Fibroblast of the aortic adventitia (primary cell): ENCODE results near the gene CD300LB. TPM values are rescaled to one million over a fixed set of nuclear protein-coding genes. Genes with fewer than 3 reads are reported as not detected.
"Not testable (repeated sequence)": the region's sequence is repeated elsewhere in the genome, so short reads cannot be mapped to it uniquely, and the experiment has no call there.

Experiments used
- DNase-seq: peaks from one replicate; pipeline ENCODE4 v3.0.0-alpha.2; 2010; ENCODE audit warnings: low read depth
- H3K4me3 ChIP-seq: 2 replicates; pipeline ENCODE4 v1.5.1; 2011; ENCODE audit warnings: low read depth, mild to moderate bottlenecking, control low read depth, low read length, moderate library complexity
- total RNA-seq: library from RNA; depleted of rRNA; stranded (reverse); fragments of >200 nt; gene quantifications from 2 replicates; pipeline ENCODE4 v1.2.3, GENCODE V29; 2012; ENCODE audit warnings: low replicate concordance
- TF ChIP-seq, protein P1 (sequence below): IDR thresholded peaks from 2 replicates; pipeline ENCODE4 v1.5.1; 2011; ENCODE audit warnings: mild to moderate bottlenecking, low read length, control low read depth, inconsistent platforms; ENCODE audit not compliant: insufficient read depth

Gene CD300LB
- not detected in 2 replicates for total RNA-seq

DNA sequence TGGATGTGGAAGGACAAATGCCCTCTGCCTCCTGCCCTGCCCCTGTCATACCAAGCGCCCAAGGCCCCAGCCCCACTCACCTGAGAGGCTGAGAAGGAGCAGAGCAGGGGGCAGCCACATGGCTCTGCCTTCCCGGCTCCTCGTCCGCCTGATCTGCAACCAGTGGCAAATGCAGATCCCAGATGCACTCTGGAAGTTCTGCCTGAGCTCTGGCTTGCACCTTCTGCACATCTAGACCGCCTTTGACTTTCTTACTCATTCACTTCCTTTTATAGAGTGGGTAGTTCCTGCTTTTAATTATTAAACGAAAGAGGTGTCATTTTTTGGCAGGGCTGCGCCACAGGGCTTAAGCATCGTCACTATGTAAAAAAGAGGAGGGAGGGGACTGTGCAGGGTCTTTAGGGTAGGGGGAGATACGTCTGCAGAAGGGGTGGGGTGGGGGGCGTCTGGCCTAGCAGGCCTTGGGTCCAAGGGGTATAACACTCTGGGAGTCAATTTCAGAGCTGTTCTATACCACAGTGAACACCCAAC lies at the start of gene CD300LB:
TSS of gene CD300LB (minus strand) at position 245 of the 531 bp plus-strand sequence. CDS start at position 120, 125 bp downstream.
- no peak within 1 kb of the TSS for H3K4me3 ChIP-seq
- TF ChIP-seq, protein P1, sequence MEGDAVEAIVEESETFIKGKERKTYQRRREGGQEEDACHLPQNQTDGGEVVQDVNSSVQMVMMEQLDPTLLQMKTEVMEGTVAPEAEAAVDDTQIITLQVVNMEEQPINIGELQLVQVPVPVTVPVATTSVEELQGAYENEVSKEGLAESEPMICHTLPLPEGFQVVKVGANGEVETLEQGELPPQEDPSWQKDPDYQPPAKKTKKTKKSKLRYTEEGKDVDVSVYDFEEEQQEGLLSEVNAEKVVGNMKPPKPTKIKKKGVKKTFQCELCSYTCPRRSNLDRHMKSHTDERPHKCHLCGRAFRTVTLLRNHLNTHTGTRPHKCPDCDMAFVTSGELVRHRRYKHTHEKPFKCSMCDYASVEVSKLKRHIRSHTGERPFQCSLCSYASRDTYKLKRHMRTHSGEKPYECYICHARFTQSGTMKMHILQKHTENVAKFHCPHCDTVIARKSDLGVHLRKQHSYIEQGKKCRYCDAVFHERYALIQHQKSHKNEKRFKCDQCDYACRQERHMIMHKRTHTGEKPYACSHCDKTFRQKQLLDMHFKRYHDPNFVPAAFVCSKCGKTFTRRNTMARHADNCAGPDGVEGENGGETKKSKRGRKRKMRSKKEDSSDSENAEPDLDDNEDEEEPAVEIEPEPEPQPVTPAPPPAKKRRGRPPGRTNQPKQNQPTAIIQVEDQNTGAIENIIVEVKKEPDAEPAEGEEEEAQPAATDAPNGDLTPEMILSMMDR: no peak
- no peak for DNase-seq

DNA sequence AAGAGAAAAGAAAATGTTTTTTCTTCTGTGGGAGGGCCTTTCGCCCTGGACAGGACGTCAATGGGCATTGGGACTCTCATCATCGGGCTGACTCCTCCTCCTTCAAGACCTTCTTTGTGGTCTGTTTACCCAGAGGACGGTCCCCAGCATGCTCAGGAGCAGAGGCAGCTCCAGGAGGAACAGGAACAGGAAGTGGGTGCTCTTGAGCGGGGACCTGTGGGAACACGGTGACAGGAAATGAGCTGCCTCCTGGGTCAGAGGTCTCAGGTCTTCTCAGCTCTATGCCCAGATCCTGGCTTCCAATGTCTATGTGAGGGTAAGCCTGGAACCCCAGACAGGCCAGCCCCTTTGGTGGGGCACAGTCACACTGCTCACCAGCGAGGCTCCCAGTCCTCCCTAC lies 48.6 kb upstream of the CD300LB start:
- H3K4me3 ChIP-seq: no peak overlapping the region
- TF ChIP-seq, protein P1: no peak
- no peak for DNase-seq

DNA sequence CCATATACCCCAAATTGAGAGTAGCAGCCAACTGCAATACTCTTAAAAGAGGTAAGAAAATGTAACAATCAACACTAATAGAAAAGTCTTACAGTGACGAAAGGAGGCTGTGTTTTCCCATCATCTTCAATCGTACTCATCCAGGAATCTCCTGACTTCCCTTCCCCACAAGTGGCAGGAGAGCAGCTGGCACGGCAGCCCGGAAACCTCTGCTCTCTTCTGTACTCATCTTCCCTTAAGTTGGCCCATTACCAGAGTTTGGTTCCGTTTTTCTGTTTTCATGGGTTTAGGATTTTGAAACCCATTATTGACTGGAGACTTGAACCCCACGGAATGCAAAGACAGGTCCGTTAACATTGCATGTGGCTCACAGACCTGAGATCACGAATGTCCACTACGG lies 47.7 kb upstream of the CD300LB start:
- TF ChIP-seq, protein P1: no peak
- DNase-seq: no peak
- H3K4me3 ChIP-seq: no peak overlapping the region

DNA sequence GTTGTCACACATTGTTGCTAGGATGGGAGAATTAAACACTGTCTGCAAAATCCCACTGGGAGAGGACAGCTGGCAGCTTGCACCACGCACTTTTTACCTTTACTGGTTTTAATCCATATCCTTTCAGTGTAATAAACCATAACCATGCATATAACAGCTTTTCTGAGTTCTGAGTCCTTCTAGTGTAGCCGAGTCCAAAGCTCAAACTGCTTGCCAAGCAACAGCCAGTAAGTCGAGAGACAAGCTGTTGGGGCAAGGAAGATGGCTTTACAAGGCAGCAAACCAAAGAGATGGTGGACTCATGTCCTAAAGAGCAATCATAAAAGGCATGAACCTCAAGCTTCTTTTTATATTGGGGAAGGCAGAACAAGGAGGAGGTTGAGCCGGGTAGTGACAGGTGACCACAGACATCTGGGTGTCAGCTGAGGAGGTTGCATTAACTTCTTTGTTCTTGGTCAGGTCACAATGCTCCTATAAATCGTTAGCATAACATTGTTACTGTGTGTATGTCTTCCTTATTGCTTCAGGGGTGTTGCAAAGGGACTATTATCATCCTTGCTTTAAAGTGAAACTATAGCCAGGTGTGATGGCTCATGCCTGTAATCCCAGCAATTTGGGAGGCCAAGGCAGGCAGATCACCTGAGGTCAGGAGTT lies 43.3 kb upstream of the CD300LB start:
- TF ChIP-seq, protein P1: no peak

DNA sequence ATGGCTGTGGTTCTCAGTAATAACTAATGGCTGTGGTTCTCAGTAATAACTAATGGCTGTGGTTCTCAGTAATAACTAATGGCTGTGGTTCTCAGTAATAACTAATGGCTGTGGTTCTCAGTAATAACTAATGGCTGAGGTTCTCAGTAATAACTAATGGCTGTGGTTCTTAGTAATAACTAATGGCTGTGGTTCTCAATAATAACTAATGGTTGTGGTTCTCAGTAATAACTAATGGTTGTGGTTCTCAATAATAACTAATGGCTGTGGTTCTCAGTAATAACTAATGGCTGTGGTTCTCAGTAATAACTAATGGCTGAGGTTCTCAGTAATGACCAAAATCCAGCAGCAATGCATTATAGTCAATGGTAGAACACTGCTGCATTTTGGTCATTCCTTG lies 42.4 kb upstream of the CD300LB start:
- DNase-seq, H3K4me3 ChIP-seq: not testable (repeated sequence)

More for the DNA sequence above, 43.3 kb upstream of the CD300LB start:
- DNase-seq: no peak
- H3K4me3 ChIP-seq: no peak overlapping the region

DNA sequence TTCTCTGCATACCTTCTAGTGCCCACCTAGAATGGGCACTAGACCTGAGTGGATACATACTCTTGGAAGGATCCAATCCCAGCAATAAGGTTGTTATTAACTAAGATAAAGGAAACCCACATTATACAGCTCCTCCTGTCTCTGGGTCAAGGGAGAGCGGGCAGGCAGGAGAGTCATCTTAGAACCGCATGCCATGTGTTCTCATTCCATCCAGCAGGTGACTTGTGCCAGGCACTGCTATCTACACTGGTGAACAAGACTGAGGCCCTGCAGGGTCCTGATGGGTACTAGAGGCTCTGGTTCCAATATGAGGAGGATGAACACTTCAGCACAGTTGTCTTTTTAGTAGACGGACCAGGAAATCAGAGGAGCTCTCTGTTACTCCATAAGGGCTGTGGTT lies 41.9 kb upstream of the CD300LB start:
- no peak for DNase-seq
- TF ChIP-seq, protein P1: no peak
- no peak overlapping the region for H3K4me3 ChIP-seq

DNA sequence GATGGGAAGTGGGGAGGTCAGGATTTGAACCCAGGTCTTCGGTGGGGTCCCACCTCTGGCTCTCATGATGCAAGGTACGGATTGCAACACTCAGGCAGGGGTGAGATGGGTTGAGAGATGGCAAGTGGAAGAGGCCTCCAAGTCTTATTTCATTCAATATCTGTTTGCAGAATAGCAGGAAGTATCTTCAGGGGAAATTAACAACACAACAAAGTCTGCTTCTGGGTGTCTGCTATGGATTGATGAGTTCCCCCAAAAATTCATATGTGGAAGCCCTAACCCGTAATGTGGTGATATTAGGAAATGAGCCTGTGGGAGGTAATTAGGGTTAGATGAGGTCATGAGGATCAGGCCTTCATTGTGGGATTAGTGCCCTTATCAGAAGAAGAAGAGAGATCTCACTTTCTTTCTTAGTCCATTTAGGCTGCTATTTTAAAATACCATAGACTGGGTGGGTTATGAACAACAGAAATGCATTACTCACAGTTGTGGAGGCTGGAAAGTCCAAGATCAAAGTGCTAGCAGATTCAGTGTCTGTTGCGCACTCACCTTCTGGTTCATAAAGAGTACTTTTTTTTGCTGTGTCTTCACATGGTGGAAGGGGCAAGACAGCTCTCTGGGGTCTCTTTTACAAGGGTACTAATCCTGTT lies 40.5 kb upstream of the CD300LB start:
- TF ChIP-seq, protein P1: no peak
- no peak for DNase-seq
- no peak overlapping the region for H3K4me3 ChIP-seq
